Stimulated activated CD8-positive, alpha-beta memory T cell treated with anti-CD3 and anti-CD28 coated beads, Interleukin-4, amount 100 ng/mL, for 24 hours (primary cell): ENCODE data around the gene PKNOX2.

Experiments used
- DNase-seq: peaks from one replicate; pipeline ENCODE4 v3.0.0-alpha.2; 2020; ENCODE audit warnings: low read depth

PKNOX2 gene

GRCh38 chr11:125174057-125174456 lies 9.5 kb downstream of the PKNOX2 start:
- DNase-seq = no peak

- DNase-seq = no peak
Measured at GRCh38 chr11:125174686-125175085, 10.1 kb downstream of the PKNOX2 start.

- DNase-seq = no peak
Measured at GRCh38 chr11:125175166-125175565, 10.6 kb downstream of the PKNOX2 start.

- DNase-seq = no peak
Measured at GRCh38 chr11:125175896-125176575, 11.5 kb downstream of the PKNOX2 start.

- no peak for DNase-seq
Measured at GRCh38 chr11:125176866-125177265, 12.3 kb downstream of the PKNOX2 start.

DNA sequence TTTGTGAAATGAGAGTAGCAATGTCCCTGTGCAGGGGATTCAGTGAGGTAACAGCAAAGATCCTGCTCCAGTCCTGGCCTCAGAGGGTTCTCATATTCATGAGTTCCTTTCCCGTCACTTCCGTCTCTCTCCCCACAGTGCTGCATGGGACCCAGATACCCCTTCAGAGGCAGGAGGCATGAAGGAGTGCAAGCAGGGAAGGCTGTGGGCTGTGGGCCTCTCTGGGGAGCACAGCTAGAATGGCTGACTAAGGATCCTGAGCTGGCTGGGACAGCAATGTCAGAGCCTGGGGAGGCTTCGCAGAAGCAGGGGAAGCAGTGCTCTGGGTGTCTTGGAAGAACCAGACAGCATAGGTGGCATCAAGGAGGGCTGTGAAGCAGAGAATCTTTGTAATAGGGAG lies 13.0 kb downstream of the PKNOX2 start:
- DNase-seq = no peak

DNA sequence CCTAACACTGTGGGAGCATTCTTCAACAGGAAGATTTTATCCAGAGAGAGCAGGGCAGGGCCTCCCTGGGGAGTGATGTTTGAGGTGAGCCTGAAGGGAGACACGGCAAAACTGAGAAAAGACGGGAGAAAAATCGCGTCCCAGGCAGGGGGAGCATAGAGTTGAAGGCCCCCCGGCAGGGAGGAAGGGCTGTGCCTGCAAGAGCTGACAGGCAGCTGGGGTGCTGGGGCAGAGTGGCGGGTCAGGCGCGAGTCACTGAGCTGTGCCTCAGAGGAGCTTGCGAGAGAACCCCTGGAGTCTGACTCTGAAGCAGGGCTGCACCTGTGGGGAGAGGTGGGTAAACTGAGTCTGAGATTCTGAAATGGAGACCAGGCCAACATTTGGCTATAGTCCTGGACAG lies 14.8 kb downstream of the PKNOX2 start:
- no peak for DNase-seq

DNA sequence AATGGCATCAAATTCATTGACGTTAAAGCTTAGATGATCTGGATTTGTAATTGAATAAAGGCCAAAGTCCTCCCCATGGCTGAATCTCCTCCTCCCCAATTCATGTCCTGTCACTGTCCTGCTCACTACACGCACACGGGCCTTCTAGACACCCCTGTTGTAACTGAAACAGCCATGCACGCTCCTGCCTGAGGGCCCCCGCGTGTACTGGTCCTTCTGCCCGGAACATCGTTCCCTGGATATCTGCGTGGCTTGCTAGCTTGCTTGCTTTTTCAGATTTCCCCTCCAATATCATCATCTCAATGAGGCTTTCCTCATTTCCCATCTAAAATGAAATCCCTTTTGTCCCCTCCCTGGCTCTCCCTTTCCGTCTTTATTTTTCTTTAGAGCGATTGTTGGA lies 15.3 kb downstream of the PKNOX2 start:
- no peak for DNase-seq

GRCh38 chr11:125180413-125181305 lies 16.1 kb downstream of the PKNOX2 start:
- DNase-seq = no peak

- DNase-seq = no peak
Measured at GRCh38 chr11:125182573-125182972, 18.0 kb downstream of the PKNOX2 start.

GRCh38 chr11:125183641-125184040 lies 19.1 kb downstream of the PKNOX2 start:
- DNase-seq = no peak

DNA sequence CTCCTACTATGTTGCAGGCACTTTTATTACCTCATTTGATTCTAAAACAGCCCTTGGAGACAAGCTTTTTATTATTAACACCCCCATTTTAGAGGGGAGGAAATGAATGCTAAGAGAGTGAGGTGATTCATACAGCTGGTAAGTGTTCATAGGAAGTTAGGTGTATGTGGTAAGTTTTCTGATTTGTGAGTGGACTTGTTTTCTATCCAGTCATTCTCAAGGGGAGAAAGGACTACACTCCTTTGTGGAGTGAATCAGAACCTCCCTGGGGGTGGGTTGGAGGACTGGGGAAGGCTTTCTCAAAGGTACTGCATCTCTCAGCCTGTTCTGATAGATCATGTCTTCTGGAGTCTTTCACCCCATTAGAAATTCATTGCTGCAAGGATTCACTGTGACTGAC lies 23.5 kb downstream of the PKNOX2 start:
- no peak for DNase-seq

- DNase-seq = no peak
Measured at GRCh38 chr11:125190566-125190965, 26.0 kb downstream of the PKNOX2 start.

DNA sequence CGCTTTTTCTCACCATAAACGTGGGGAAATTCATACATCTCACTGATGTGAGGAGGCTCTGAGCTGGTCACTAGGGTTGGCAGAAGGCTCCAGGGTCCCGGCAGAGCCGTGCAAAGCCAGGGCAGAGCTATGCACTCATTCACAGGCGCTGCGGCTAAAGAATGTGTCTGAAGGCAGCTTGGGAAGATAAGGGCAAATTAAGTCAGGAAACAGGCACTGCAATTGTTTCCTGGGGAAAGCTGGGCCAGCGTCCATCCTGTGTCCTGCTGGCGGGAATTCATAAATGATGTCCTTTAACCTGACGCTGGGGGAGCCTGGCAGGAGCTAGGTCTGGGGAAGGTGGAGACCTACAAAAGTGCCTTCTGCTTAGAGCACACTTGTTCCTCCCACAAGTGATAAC lies 27.6 kb downstream of the PKNOX2 start:
- no peak for DNase-seq

DNA sequence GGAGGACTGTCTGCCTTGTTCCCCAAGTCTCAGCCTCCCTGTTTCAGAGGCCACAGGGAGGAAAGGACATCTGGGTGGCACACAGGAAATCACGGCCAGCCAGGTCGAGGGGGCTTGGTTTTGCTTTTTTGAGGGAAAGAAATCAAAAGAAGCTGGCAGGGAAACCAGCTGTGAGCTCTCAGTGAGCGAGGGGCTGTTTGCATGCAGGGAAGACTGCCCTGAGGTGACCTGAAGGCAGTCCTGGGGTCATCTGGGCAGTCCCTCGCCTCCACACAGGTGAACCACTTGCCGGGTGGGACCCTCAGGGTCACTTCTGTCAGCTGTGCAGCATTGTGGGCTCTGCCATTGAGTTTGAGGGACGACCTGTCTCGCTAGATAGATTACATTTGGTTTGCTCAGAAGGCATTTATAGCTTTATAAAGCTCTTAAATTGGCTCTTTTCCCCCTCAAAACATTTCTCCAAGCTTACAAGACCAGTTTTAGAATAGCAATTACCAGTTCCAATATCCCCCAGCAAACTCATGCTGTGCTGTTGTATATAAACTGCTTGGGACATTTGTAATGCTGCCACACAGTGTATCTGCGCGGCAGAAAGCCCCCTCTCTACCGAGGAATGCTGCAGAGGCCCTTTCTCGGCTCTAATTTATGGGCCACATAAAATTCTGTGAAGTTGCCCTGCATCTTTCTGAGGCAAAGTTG lies 28.3 kb downstream of the PKNOX2 start:
- DNase-seq = no peak

DNA sequence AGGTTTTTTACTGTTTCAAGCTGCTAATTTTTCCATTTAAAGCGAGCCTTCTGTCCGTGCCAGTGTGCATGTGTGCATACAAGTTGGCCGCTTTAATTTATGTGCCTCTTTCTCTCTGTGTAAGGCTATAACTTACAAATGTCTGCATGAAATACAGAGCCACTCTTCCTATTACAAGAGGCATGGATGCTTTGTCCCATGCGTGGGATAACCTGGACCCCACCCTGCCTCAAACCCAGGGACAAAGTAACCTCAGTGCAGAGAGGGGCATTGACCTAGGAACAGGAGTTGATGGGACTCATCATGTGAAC lies 28.8 kb downstream of the PKNOX2 start:
- DNase-seq = no peak

DNA sequence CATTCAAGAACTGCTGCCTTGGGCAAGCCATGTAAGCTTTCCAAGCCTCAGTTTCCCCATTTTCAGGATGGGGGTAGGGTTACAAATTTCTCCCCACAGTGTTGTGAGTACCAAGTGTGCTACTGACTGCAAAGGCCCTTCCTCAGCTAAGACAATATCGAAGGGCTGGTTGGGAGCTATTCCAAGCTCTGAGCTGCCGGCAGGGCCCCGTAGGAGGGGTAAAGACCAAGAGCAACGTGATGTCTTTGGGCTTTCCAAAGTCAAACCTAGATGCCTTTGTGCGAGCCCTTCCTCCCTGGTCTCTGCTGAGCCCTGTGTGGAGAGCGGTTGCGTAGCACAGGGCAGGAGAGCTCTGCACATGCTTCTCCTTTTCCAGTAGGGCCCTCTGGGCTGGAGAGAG lies 29.3 kb downstream of the PKNOX2 start:
- no peak for DNase-seq

GRCh38 chr11:125199915-125200314 lies 35.4 kb downstream of the PKNOX2 start:
- no peak for DNase-seq

DNA sequence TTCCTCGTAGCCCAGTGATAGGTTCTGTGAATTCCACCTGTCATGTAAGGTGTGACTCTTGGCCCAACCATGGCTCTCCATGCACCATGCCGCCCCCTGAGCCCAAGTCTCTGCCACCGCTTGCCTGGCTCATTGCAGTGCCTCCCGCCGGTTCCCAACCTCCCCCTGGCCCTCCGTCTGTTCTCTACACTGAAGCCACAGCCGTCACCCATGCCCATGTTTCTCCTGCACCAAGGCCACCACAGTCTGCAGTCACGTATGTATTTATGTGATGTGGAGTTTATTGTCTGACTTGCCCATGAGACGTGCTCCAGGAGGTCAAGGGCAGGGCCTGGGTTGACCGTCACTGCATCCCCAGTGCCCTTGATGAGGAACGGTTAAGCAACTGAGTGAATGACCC lies 35.9 kb downstream of the PKNOX2 start:
- DNase-seq = no peak

DNA sequence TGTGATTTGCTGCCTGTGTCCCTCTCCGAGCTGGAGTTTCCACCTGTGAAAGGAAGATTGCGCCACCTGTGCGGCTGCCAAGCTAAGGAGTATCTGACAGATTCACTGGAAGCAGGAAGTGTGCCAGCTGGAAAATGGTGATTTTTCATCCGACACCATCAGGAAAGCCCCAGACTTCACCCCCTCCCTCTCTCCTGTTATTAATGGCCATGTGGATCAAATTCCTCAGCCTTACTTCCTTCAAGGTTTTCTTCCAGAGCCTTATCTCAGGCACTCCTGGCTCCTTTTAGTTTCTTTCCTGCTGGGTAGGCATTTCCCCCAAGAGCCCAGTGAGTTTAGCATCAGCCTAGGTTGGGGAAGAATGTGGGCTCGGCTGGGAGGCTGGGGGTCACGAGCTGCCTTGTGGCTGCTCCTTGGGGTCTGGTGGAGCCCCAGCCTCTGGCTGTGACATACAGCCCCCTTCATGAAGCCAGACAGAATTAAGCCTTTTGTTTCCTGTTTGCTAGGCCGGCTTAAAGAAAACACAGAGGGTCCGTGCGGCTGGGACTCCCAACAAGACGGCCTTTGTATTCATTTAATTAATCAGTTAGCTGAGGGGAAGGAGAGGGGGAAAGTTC lies 37.1 kb downstream of the PKNOX2 start:
- DNase-seq = no peak

- DNase-seq = no peak
Measured at GRCh38 chr11:125202362-125202880, 37.9 kb downstream of the PKNOX2 start.

GRCh38 chr11:125202977-125203376 lies 38.4 kb downstream of the PKNOX2 start:
- no peak for DNase-seq
